Epithelial cell of esophagus (primary cell): ENCODE results near the gene GJD4.

Experiments
- DNase-seq: peaks from one replicate; pipeline ENCODE4 v3.0.0; 2010; ENCODE audit warnings: low read depth
- H3K4me3 ChIP-seq: 2 replicates; pipeline ENCODE4 v1.5.1; 2011; ENCODE audit warnings: mild to moderate bottlenecking, low read length, control low read depth
- TF ChIP-seq, protein P1 (sequence below): IDR thresholded peaks from 2 replicates; pipeline ENCODE4 v1.5.1; 2011; ENCODE audit warnings: low read depth, mild to moderate bottlenecking, low read length, control low read depth, inconsistent platforms; ENCODE audit not compliant: insufficient read depth; ENCODE audit errors: missing control alignments

The GJD4 gene

DNA sequence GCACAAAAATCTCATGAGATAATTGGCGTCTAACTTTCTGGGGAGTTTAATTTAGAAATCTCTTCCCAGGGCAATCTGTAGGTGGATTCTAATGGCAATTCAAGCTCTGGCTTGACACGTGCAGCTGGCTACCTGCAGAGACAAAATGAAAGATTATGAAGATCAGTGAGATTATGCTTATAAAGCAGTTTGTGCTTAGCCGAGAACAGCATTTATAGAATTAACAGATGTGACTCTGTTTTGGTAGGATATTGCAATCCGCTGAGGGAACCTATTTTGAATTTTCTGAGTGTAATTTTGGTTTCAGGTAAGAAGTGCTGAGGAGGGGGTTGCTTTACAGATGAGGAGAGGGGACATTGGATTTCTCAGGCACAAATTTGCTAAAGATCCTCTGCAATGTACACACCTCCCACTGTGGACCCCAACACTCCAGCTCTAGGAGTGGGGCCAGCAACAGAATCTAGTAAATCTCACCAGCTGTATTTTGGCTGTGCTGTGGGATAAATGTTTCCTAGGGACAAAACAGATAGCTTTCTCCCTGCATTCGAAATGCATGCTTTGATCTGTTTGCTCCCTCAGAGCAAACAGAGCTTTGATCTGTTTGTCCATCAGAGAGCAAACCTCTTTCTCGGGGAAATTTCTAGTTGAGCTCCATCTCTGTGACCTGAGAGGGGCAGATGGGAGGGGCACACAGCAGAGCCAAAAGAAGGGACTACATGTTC is 7.4 kb downstream of the GJD4 start:
- no peak overlapping the region for H3K4me3 ChIP-seq
- DNase-seq: no peak
- TF ChIP-seq, protein P1, sequence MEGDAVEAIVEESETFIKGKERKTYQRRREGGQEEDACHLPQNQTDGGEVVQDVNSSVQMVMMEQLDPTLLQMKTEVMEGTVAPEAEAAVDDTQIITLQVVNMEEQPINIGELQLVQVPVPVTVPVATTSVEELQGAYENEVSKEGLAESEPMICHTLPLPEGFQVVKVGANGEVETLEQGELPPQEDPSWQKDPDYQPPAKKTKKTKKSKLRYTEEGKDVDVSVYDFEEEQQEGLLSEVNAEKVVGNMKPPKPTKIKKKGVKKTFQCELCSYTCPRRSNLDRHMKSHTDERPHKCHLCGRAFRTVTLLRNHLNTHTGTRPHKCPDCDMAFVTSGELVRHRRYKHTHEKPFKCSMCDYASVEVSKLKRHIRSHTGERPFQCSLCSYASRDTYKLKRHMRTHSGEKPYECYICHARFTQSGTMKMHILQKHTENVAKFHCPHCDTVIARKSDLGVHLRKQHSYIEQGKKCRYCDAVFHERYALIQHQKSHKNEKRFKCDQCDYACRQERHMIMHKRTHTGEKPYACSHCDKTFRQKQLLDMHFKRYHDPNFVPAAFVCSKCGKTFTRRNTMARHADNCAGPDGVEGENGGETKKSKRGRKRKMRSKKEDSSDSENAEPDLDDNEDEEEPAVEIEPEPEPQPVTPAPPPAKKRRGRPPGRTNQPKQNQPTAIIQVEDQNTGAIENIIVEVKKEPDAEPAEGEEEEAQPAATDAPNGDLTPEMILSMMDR: no peak

DNA sequence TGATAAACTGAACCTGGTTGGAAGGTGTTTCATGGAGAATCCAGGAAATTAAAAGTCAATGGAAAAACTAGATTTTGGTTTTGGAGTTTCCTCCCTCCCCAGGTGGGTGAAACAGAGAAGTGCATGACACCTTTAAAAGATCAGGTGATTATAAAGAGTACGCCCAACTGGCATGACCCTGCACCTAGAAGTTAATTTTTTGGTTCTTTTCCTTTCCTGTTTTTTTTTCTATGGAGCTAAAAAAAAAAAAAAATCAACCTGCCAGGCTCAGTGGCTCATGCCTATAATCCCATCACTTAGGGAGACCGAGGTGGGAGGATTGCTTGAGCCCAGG is 7.9 kb downstream of the GJD4 start:
- TF ChIP-seq, protein P1: no peak
- DNase-seq: no peak
- H3K4me3 ChIP-seq: no peak overlapping the region

DNA sequence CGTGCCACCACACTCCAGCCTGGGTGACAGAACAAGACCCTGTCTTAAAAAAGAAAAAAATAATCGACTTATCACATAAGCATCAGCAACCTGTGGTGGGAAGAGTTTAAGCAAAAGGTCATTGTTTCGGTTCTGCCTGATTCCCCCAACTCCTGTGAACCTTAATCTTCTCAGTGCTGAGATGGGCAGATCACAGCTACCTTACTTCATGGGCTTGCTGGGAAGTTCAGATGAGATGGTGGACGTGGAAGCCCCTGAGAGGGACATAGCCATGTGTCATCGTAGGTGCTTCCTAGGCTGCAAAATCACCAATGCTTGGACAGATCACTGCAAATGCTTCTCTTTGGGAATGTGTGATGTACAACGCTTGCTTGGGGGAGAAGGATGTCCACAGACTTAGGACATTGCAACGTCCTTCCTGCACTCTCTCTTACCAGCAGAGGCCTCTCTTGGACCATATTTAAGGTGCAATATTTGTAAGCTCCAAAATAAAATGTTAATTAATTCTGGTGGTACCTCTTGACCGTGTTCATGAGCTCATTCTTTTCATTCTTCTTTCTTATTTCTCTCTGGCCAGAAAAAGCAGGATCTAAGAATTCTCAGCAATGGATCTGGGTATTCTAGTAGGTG is 8.6 kb downstream of the GJD4 start:
- TF ChIP-seq, protein P1: peak; percentile 45
- DNase-seq: peak; percentile 43

DNA sequence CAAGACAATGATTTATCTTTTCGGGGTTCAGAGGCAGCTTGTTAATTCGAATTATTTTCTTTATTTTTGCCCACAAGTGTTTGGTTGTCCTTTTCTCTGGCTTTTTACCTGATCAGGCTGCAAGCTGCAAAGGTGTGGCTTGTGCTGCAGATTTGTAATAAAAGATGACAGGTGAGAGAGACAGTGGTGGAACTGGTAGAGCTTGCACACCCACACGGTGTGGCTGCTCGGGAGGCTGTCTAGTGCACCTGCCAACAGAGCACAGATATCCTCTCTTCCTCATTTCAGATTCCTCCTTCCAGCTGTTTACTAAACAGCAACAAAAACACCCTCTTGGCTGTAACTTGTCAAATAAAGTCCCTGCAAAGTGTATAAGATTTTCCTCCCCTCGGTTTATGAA is 9.2 kb downstream of the GJD4 start:
- H3K4me3 ChIP-seq: no peak overlapping the region
- peak; percentile 45 for DNase-seq
- TF ChIP-seq, protein P1: no peak

More for the DNA sequence above, 8.6 kb downstream of the GJD4 start:
- no peak overlapping the region for H3K4me3 ChIP-seq

DNA sequence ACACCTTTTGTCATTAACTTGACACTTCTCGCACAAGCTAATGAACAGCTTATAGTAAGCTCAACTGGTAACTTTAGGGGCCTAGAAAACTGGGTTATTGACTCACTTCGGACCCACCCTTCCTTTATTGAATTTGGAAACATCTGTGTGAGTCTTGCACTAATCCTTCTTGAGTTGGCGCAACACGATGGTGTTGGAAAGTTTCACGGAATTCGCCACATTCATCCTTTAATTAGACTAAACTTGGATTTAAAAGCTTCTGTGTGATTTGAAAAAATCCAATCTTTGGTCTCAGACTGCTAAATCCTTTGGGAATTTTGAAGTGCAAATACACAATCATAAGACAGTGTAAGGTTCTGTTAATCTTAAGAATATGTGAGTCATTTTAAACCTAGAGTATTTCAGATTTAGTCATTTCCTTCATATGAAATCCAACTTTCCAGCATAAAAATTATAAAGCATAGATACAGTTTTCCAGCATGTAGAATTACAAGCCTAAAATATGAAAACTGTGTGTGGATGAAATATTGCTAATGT is 21.9 kb downstream of the GJD4 start:
- TF ChIP-seq, protein P1: no peak
- no peak for DNase-seq

DNA sequence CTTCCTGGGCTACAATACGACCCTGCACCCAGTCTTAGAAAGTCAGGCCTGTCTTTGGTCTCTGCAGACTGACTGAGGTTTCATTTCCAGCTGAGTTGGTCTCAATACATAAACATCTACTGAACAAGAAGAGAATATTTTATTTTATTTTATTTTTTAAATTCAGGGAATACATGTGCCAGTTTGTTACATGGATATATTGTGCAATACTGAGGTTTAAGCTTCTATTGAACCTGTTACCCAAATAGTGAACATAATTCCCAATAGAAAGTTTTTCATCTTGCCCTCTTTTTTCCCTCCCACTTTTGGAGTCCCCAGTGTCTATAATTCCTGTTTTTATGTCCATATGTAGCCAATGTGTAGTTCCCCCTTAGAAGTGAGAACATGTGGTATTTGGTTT is 26.3 kb downstream of the GJD4 start:
- no peak for DNase-seq
- H3K4me3 ChIP-seq: no peak overlapping the region
- TF ChIP-seq, protein P1: no peak

More for the DNA sequence above, 21.9 kb downstream of the GJD4 start:
- H3K4me3 ChIP-seq: no peak overlapping the region
